NCI-H1092 (cell line): ENCODE measurements around the gene C1orf21.
A peak's percentile ranks its signal among the peaks of the same experiment; 100 is the strongest.

ENCODE experiments used
- DNase-seq: peaks from one replicate; lab custom pipeline; 2025; lab: John Stamatoyannopoulos, UW

The C1orf21 gene

GRCh38 chr1:184555665-184556641 is 169.1 kb downstream of the C1orf21 start:
- DNase-seq: no peak

GRCh38 chr1:184556665-184557064 is 169.8 kb downstream of the C1orf21 start:
- no peak for DNase-seq

- DNase-seq: no peak
Measured at GRCh38 chr1:184557423-184558347, 170.9 kb downstream of the C1orf21 start.

GRCh38 chr1:184558691-184559090 is 171.9 kb downstream of the C1orf21 start:
- no peak for DNase-seq

GRCh38 chr1:184559117-184559713 is 172.4 kb downstream of the C1orf21 start:
- DNase-seq: no peak

GRCh38 chr1:184562806-184563205 is 176.0 kb downstream of the C1orf21 start:
- DNase-seq: no peak

GRCh38 chr1:184563308-184563707 is 176.5 kb downstream of the C1orf21 start:
- DNase-seq: peak; percentile 4

- no peak for DNase-seq
Measured at GRCh38 chr1:184567009-184567408, 180.2 kb downstream of the C1orf21 start.

GRCh38 chr1:184567637-184568036 is 180.8 kb downstream of the C1orf21 start:
- DNase-seq: no peak

- DNase-seq: no peak
Measured at GRCh38 chr1:184568148-184568547, 181.3 kb downstream of the C1orf21 start.

- no peak for DNase-seq
Measured at GRCh38 chr1:184569106-184569505, 182.3 kb downstream of the C1orf21 start.

GRCh38 chr1:184574588-184574987 is 187.8 kb downstream of the C1orf21 start:
- no peak for DNase-seq

- no peak for DNase-seq
Measured at GRCh38 chr1:184576822-184577221, 190.0 kb downstream of the C1orf21 start.

GRCh38 chr1:184577319-184577718 is 190.5 kb downstream of the C1orf21 start:
- no peak for DNase-seq

GRCh38 chr1:184582411-184582810 is 195.6 kb downstream of the C1orf21 start:
- no peak for DNase-seq

- DNase-seq: no peak
Measured at GRCh38 chr1:184583849-184584248, 197.0 kb downstream of the C1orf21 start.

GRCh38 chr1:184588701-184589100 is 201.9 kb downstream of the C1orf21 start:
- DNase-seq: no peak

GRCh38 chr1:184590163-184590750 is 203.4 kb downstream of the C1orf21 start:
- DNase-seq: no peak

- no peak for DNase-seq
Measured at GRCh38 chr1:184593597-184593996, 206.8 kb downstream of the C1orf21 start.

- no peak for DNase-seq
Measured at GRCh38 chr1:184595596-184595995, 208.8 kb downstream of the C1orf21 start.

- no peak for DNase-seq
Measured at GRCh38 chr1:184596950-184597645, 210.3 kb downstream of the C1orf21 start.
